GM13977 (cell line): ENCODE results near the gene ASB4.
A peak's percentile ranks its signal among the peaks of the same experiment; 100 is the strongest.

Source experiments
- DNase-seq: peaks from one replicate; pipeline ENCODE4 v3.0.0; 2012; ENCODE audit warnings: low spot score
- in situ Hi-C: fragments of 300-500 bp; cut with MboI; formaldehyde crosslinking; loops from one replicate; pipeline ENCODE4 v1.12.0; 2022; ENCODE audit warnings: low sequenced_read_pairs, low pct_unique_long_range_greater_than_20kb, mixed read lengths, inconsistent platforms; ENCODE audit not compliant: unreplicated experiment
- TF ChIP-seq, protein P1 (sequence below): IDR thresholded peaks from 2 replicates; pipeline ENCODE4 v1.5.1; 2012; ENCODE audit warnings: mild to moderate bottlenecking, control low read depth; ENCODE audit not compliant: insufficient read depth; ENCODE audit errors: extremely low read depth, missing control alignments

ASB4 gene

DNA sequence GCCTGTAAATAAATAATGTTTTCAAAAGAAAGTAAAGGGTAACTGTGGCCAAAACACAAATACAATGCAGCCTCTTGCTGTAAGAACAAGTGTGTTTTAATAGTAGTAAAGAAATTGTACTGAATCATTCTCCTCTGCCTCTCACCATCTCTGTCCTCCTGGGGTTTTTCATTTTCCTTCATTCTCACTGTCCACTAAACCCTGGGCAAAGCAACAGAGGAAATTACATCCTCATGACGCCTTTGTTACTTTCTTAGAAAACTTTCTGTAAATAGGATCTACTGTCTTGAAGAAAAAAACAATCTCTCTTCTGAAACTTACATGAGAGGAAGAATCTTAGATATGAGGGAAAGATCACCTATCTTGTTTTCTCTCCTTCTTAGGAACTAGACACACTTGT is 54.6 kb downstream of the ASB4 start:
- in situ Hi-C loops: no loop called here

DNA sequence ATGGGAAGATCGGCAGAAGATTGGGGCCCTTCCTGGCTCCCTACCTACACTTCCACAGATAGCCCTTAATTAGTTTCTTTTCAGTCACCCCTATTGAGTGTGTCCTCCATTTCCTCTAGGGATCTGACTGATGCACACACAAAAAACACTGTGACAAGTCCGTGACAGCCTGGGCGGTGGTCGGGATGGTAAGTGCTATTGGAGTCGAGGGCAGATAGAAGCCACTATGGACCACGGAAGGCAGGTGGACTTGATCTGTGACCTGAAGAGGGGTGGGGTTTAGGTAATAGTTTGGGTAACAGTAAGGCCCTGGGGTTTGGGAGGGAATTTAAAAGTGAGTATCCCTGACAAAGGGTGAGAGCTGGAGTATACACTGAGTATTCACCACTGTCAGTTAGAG is 57.6 kb downstream of the ASB4 start:
- in situ Hi-C loops: no loop called here
- TF ChIP-seq, protein P1, sequence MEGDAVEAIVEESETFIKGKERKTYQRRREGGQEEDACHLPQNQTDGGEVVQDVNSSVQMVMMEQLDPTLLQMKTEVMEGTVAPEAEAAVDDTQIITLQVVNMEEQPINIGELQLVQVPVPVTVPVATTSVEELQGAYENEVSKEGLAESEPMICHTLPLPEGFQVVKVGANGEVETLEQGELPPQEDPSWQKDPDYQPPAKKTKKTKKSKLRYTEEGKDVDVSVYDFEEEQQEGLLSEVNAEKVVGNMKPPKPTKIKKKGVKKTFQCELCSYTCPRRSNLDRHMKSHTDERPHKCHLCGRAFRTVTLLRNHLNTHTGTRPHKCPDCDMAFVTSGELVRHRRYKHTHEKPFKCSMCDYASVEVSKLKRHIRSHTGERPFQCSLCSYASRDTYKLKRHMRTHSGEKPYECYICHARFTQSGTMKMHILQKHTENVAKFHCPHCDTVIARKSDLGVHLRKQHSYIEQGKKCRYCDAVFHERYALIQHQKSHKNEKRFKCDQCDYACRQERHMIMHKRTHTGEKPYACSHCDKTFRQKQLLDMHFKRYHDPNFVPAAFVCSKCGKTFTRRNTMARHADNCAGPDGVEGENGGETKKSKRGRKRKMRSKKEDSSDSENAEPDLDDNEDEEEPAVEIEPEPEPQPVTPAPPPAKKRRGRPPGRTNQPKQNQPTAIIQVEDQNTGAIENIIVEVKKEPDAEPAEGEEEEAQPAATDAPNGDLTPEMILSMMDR: no peak
- DNase-seq: no peak

More for the DNA sequence above, 54.6 kb downstream of the ASB4 start:
- no peak for DNase-seq
- TF ChIP-seq, protein P1: no peak

- no peak for DNase-seq
- TF ChIP-seq, protein P1: no peak
- in situ Hi-C loops: no loop called here
Measured at GRCh38 chr7:95544171-95544570, 58.4 kb downstream of the ASB4 start.

DNA sequence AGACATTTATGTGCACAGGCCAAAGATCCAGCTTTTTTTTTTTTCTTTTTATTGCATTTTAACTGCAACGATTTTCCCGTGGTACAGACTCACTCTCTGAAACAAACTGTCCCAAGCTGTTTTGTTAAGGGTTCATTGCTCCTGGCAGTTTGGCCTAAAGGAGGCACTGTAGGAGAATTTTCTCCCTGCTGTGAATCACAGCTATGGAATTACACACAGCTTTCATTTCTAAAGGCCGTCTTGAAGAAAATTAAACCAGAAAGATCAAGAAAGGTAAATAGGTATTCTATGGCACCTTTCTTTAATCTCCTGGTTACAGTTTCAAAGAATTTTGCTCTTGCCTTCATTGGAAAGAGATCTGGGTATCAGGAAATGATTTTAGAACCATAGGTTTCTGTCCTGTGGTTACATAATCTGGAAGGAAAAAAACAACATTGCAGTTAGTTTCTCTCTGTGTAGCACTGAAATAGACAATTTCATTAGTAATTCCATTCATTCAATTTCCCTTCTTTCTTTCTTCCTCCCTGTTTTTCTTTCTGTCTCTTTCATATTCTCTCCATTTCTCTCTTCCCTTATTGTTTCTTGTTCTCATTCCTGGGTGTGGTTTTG is 59.4 kb downstream of the ASB4 start:
- DNase-seq: no peak
- in situ Hi-C loops: no loop called here
- TF ChIP-seq, protein P1: peak; percentile 30

DNA sequence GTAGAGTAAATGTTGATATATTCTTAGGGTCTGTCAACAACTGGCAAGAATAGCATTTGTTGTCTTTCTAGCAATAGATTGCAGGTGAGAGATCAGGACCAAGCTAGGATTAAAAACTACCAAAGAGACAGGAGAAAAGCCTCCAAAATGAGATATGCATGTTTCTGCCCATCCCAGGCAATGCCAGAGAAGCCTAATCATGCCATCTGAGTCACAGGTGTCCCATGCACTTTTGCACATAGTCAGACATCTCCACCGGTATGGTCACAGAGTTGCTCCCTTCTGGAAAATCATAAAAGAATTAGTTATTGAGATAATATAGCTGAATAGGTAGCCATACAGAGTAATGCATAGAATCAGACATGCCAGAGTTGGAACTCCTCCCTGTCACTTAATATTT is 59.9 kb downstream of the ASB4 start:
- in situ Hi-C loops: no loop called here
- TF ChIP-seq, protein P1: no peak
- no peak for DNase-seq

DNA sequence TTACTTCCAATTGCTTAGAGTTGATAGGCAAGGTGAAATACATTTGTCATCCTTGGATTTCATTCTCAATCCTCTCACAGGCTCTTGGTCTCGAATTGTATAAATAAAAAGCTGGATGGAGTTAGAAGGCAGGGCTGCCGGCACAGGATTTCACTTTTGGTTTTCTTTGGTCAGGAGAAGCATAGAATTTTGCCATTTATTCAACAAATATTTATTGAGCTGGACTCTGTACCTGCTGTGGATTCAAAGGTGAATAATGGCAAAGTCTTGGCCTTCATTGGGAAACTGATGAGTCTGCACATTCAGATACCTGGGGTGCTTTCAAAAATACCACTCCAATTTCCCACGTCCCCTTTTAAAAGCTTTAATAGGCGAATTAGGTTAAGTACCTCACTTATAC is 60.9 kb downstream of the ASB4 start:
- no peak for DNase-seq
- TF ChIP-seq, protein P1: no peak
- in situ Hi-C loops: no loop called here
